Tibial nerve (tissue), 4 donors: ENCODE measurements around the gene METTL23. TPM values are rescaled to one million over a fixed set of nuclear protein-coding genes. Genes with fewer than 3 reads are reported as not detected.

ENCODE experiments used
- DNase-seq, 2 donors: peaks; one replicate each; pipeline ENCODE4 v3.0.0-alpha.2; 2019; ENCODE audit warnings: low spot score in 2 of 2
- H3K27ac ChIP-seq, 4 donors: fragments of 200-600 bp; sonication (generic) in 3 of 4; one replicate each; pipeline ENCODE4 v1.5.1; 2017 to 2019; ENCODE audit warnings: mild to moderate bottlenecking in 1 of 4
- H3K27me3 ChIP-seq, 2 donors: fragments of 200-600 bp; sonication (generic) in 1 of 2; one replicate each; pipeline versions ENCODE4 v1.5.1 to v1.6.0; 2017 to 2019
- H3K36me3 ChIP-seq, 3 donors: fragments of 200-600 bp; sonication (generic); one replicate each; pipeline ENCODE4 v1.5.1; 2018 to 2019
- H3K4me1 ChIP-seq, 4 donors: fragments of 200-600 bp; sonication (generic) in 3 of 4; one replicate each; pipeline ENCODE4 v1.5.1; 2017 to 2019
- H3K4me3 ChIP-seq, 4 donors: fragments of 200-600 bp; sonication (generic) in 3 of 4; one replicate each; pipeline ENCODE4 v1.5.1; 2017 to 2019; ENCODE audit warnings: mild to moderate bottlenecking in 1 of 4, moderate library complexity in 1 of 4
- H3K9me3 ChIP-seq, 4 donors: fragments of 200-600 bp; sonication (generic) in 3 of 4; one replicate each; pipeline ENCODE4 v1.5.1; 2017 to 2019
- EP300 ChIP-seq, 2 donors: sonication (generic); formaldehyde crosslinking; IDR thresholded peaks; one replicate each; pipeline ENCODE4 v1.6.1; 2017; ENCODE audit warnings: antibody characterized with exemption in 2 of 2, mild to moderate bottlenecking in 1 of 2
- POLR2A ChIP-seq, 2 donors: fragments of 450-650 bp; IDR thresholded peaks; one replicate each; pipeline ENCODE4 v1.6.1; 2017; ENCODE audit warnings: antibody characterized with exemption in 2 of 2, mild to moderate bottlenecking in 2 of 2, moderate library complexity in 2 of 2
- WGBS, 2 donors: methylation state at CpG; one replicate each; pipeline ENCODE4 v1.1.5; 2018; 5-methylcytosine and 5-hydroxymethylcytosine counted together
- total RNA-seq, 4 donors: library from RNA; depleted of rRNA; stranded (reverse); fragments of >200 nt; gene quantifications; one replicate each; pipeline ENCODE4 v1.1.0, GENCODE V29; 2016
- TF ChIP-seq, protein P1 (sequence below), 5 experiments: fragments of 200-600 bp in 3 of 5; fragments of 450-650 bp in 2 of 5; sonication (generic) in 3 of 5; IDR thresholded peaks; one replicate each; pipeline ENCODE4 v1.5.1; 2016 to 2019; ENCODE audit warnings: antibody characterized with exemption in 5 of 5, mild to moderate bottlenecking in 3 of 5, moderate library complexity in 2 of 5

The METTL23 gene
- total RNA-seq, 4 donors from 2014 or later, result 27.8 to 50.2 (median 30.8) TPM

GRCh38 chr17:76747716-76748363, 21.2 kb downstream of the METTL23 start:
- Histone ChIP-seq H3K36me3 (peaks cover 0 to 80% (median 11%) of the 10 kb centered on the region in 3 donors), H3K4me3 (no peak overlapping the region), H3K27me3 (no peaks in the 10 kb centered on the region), H3K4me1 (peaks cover 0 to 12% (median 0%) of the 10 kb centered on the region in 4 donors), H3K27ac (peak overlapping the region in 2 of 4 donors; percentile 28 to 37), H3K9me3 (no peaks in the 10 kb centered on the region)
- DNase-seq, result no peak
- TF ChIP-seq POLR2A (IDR thresholded peaks at IDR 0.05) (no peak), EP300 (IDR thresholded peaks at IDR 0.05) (no peak)
- TF ChIP-seq, protein P1, sequence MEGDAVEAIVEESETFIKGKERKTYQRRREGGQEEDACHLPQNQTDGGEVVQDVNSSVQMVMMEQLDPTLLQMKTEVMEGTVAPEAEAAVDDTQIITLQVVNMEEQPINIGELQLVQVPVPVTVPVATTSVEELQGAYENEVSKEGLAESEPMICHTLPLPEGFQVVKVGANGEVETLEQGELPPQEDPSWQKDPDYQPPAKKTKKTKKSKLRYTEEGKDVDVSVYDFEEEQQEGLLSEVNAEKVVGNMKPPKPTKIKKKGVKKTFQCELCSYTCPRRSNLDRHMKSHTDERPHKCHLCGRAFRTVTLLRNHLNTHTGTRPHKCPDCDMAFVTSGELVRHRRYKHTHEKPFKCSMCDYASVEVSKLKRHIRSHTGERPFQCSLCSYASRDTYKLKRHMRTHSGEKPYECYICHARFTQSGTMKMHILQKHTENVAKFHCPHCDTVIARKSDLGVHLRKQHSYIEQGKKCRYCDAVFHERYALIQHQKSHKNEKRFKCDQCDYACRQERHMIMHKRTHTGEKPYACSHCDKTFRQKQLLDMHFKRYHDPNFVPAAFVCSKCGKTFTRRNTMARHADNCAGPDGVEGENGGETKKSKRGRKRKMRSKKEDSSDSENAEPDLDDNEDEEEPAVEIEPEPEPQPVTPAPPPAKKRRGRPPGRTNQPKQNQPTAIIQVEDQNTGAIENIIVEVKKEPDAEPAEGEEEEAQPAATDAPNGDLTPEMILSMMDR (IDR thresholded peaks at IDR 0.05), result no peak
- 50 to 60% methylated on average over 9 of the region's 9 CpGs for WGBS, 2 donors

DNA sequence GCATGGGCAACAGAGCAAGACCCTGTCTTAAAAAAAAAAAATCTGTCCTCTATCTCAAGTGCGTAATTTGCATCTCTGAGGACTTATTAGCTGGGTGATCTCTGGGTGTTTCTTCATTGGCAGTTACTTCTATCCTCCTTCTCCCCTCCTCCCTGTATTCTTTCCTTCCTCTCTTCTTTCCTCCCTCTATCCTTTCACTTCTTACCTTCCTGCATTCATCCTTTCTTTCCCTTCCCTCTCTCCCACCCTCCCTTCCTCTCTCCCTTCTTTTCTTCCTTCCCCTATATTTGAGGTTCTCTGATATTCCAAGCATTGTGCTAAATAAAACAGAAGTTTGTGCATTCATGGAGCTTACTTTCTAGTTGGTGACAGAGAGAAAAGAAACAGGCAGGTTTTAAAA, 22.0 kb downstream of the METTL23 start:
- Histone ChIP-seq H3K9me3 (no peaks in the 10 kb centered on the region), H3K4me1 (peaks cover 0 to 12% (median 0%) of the 10 kb centered on the region in 4 donors), H3K27ac (peak overlapping the region in 1 of 4 donors; percentile 28), H3K36me3 (peaks cover 0 to 75% (median 8%) of the 10 kb centered on the region in 3 donors), H3K4me3 (no peak overlapping the region), H3K27me3 (no peaks in the 10 kb centered on the region)
- WGBS, 2 donors, result 100% methylated on average over 1 of the region's 1 CpG
- no peak for DNase-seq
- no peak for TF ChIP-seq POLR2A (IDR thresholded peaks at IDR 0.05)
- TF ChIP-seq, protein P1 (IDR thresholded peaks at IDR 0.05), result no peak
- no peak for TF ChIP-seq EP300 (IDR thresholded peaks at IDR 0.05)

DNA sequence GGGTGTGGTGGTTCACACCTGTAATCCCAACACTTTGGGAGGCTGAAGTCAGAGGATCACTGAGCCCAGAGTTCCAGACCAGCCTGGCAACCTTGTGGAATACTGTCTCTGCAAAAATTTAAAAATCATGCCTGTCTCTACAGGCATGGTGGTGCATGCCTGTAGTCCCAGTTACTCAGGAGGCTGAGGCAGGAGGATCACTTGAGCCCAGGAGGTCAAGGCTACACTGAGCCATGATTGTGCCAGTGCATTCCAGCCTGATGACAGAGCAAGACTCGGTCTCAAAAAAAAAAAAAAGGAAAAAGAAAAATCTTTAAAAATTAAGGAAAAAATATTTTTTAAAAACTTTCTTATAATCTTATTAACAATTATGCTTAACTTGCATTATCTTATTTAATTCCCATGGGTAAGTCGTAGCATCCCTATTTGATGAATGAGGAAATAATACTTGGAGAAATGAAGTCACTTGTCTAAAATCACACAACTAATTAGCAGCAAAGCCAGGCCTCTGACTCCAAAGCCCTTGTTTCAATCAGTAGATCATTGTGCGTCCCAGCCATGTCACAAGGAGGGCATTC, 24.9 kb downstream of the METTL23 start:
- DNase-seq, result no peak
- Histone ChIP-seq H3K4me1 (peaks cover 0 to 12% (median 0%) of the 10 kb centered on the region in 4 donors), H3K27ac (peak overlapping the region in 1 of 4 donors; percentile 40), H3K27me3 (no peaks in the 10 kb centered on the region), H3K36me3 (peaks cover 0 to 71% (median 0%) of the 10 kb centered on the region in 3 donors), H3K9me3 (no peaks in the 10 kb centered on the region), H3K4me3 (no peak overlapping the region)
- 49 to 59% methylated on average over 3 of the region's 3 CpGs for WGBS, 2 donors
- TF ChIP-seq, protein P1 (IDR thresholded peaks at IDR 0.05), result no peak
- TF ChIP-seq EP300 (IDR thresholded peaks at IDR 0.05) (no peak), POLR2A (IDR thresholded peaks at IDR 0.05) (no peak)

- peaks cover 0 to 12% (median 0%) of the 10 kb centered on the region in 4 donors for H3K4me1 ChIP-seq
- H3K9me3 ChIP-seq, result no peaks in the 10 kb centered on the region
- H3K36me3 ChIP-seq, result peaks cover 0 to 71% (median under 1%) of the 10 kb centered on the region in 3 donors
- no peaks in the 10 kb centered on the region for H3K27me3 ChIP-seq
- TF ChIP-seq EP300 (IDR thresholded peaks at IDR 0.05) (no peak), POLR2A (IDR thresholded peaks at IDR 0.05) (no peak)
- TF ChIP-seq, protein P1 (IDR thresholded peaks at IDR 0.05), result no peak
- peak overlapping the region in 1 of 4 donors; percentile 40 for H3K27ac ChIP-seq
- DNase-seq, result no peak
- H3K4me3 ChIP-seq, result no peak overlapping the region
- whole genome bisulfite sequencing, 2 donors, result 55 to 59% methylated on average over 4 of the region's 4 CpGs
Measured at GRCh38 chr17:76752006-76752405, 25.4 kb downstream of the METTL23 start.
